Ovary (tissue), 3 donors: ENCODE results near the gene EEFSEC.

Source experiments
- CTCF ChIP-seq, 3 donors: fragments of 450-650 bp in 2 of 3; fragments of 200-600 bp in 1 of 3; IDR thresholded peaks; one replicate each; pipeline versions ENCODE4 v1.5.1 to v1.8.0; 2016 to 2022; ENCODE audit warnings: antibody characterized with exemption in 3 of 3, mild to moderate bottlenecking in 1 of 3
- POLR2A ChIP-seq: fragments of 450-650 bp; IDR thresholded peaks from one replicate; pipeline ENCODE4 v1.6.1; 2017; ENCODE audit warnings: antibody characterized with exemption, mild to moderate bottlenecking, moderate library complexity
- donor health status: DM: no; HTN: no; CAD: no.

- TF ChIP-seq CTCF (IDR thresholded peaks at IDR 0.05) (no peak), POLR2A (no peak)
These were observed 266.0 kb downstream of the EEFSEC start for GRCh38 chr3:128419311-128419710.
